HepG2 (cell line): ENCODE measurements around the gene SESN1. TPM values are rescaled to one million over a fixed set of nuclear protein-coding genes. Genes with fewer than 3 reads are reported as not detected.

ENCODE experiments used
- ATAC-seq: fragments of 200-7000 bp; cut with Tn5 transposase; 3 replicates; pipeline ENCODE4 v1.9.1; 2020; ENCODE audit warnings: mild to moderate bottlenecking, moderate library complexity
- BruUV-seq: library from RNA; stranded (reverse); fragments of 400-500 nt; replicated peaks from 2 replicates; lab custom pipeline; 2021; lab: Mats Ljungman, UMichigan
- CTCF ChIA-PET: fragments of 300-600 bp; formaldehyde crosslinking; extraction: SDS; loops from one replicate; lab custom pipeline; 2021; ENCODE audit warnings: low total read pairs, inconsistent platforms, low intra/inter-chr PET ratio; lab: Yijun Ruan, JAX
- POLR2A ChIA-PET: fragments of 350-600 bp; sonication (Branson Sonifier 250); formaldehyde crosslinking; loops from one replicate; lab custom pipeline; 2020; ENCODE audit warnings: antibody characterized with exemption, inconsistent platforms; lab: Yijun Ruan, JAX
- DNase-seq: peaks from one replicate; pipeline ENCODE4 v3.0.0-alpha.2; 2015; ENCODE audit warnings: low spot score
- FAIRE-seq: peaks from 3 replicates; lab custom pipeline; 2011; peaks lifted over from hg19 to GRCh38; lab: Jason Lieb, UNC
- H2AFZ ChIP-seq: one replicate; pipeline ENCODE4 v1.6.1; 2011; ENCODE audit warnings: low read length, inconsistent platforms
- H3K27ac ChIP-seq: fragments of 300-600 bp; 3 replicates; pipeline ENCODE4 v1.8.0; 2011; ENCODE audit warnings: mixed run types, mild to moderate bottlenecking, mixed read lengths, low read length, inconsistent platforms; ENCODE audit not compliant: insufficient read depth; ENCODE audit errors: extremely low read length
- H3K27me3 ChIP-seq, 2 experiments: fragments of 200-600 bp in 1 of 2; 2 replicates in 1 of 2; 3 replicates in 1 of 2; pipeline versions ENCODE4 v1.6.0 to v1.8.0; 2011; ENCODE audit warnings: low read length in 2 of 2, mild to moderate bottlenecking in 2 of 2, moderate library complexity in 2 of 2, inconsistent platforms in 1 of 2; ENCODE audit not compliant: insufficient read depth in 2 of 2, control insufficient read depth in 1 of 2
- H3K36me3 ChIP-seq, 2 experiments: fragments of 200-600 bp in 1 of 2; replicated peaks in 1 of 2; 2 replicates in 1 of 2; 3 replicates in 1 of 2; pipeline versions ENCODE4 v1.5.1 to v1.8.0; 2011; ENCODE audit warnings: low read length in 2 of 2, inconsistent platforms in 1 of 2; ENCODE audit not compliant: insufficient read depth in 2 of 2, control insufficient read depth in 1 of 2
- H3K4me1 ChIP-seq: 2 replicates; pipeline ENCODE4 v1.5.1; 2012; ENCODE audit warnings: low read length, inconsistent platforms; ENCODE audit not compliant: insufficient read depth
- H3K4me2 ChIP-seq: 2 replicates; pipeline ENCODE4 v1.6.0; 2011; ENCODE audit warnings: low read depth, low read length, inconsistent platforms
- H3K4me3 ChIP-seq, 3 experiments: fragments of 200-600 bp in 1 of 3; sonication (generic), shearing (Covaris generic) in 1 of 3; replicated peaks in 1 of 3; 2 replicates each; pipeline ENCODE4 v1.5.1; 2011 to 2016; ENCODE audit warnings: low read length in 3 of 3, inconsistent platforms in 2 of 3, low read depth in 2 of 3, mild to moderate bottlenecking in 2 of 3, control low read depth in 1 of 3, mixed read lengths in 1 of 3; ENCODE audit not compliant: insufficient read depth in 1 of 3
- H3K79me2 ChIP-seq: one replicate; pipeline ENCODE4 v1.6.1; 2011; ENCODE audit warnings: low read length, inconsistent platforms; ENCODE audit not compliant: insufficient read depth
- H3K9ac ChIP-seq: 2 replicates; pipeline ENCODE4 v1.6.0; 2011; ENCODE audit warnings: mild to moderate bottlenecking, low read depth, low read length, inconsistent platforms; ENCODE audit not compliant: insufficient read depth
- H3K9me3 ChIP-seq: 2 replicates; pipeline ENCODE4 v1.5.1; 2012; ENCODE audit warnings: mild to moderate bottlenecking, low read length
- H4K20me1 ChIP-seq: 2 replicates; pipeline ENCODE4 v1.6.0; 2011; ENCODE audit warnings: inconsistent platforms, mild to moderate bottlenecking, low read length, moderate library complexity; ENCODE audit not compliant: insufficient read depth
- ATF1 ChIP-seq: IDR thresholded peaks from 2 replicates; pipeline ENCODE4 v1.6.1; 2016; ENCODE audit warnings: mild to moderate bottlenecking, control low read depth
- CC2D1A ChIP-seq: sonication (generic); formaldehyde crosslinking; IDR thresholded peaks from 2 replicates; pipeline ENCODE4 v1.8.1; 2023; ENCODE audit warnings: mild to moderate bottlenecking, missing genetic modification reagents
- E2F2 ChIP-seq: sonication (generic); formaldehyde crosslinking; IDR thresholded peaks from 2 replicates; pipeline ENCODE4 v1.4.0; 2020; ENCODE audit warnings: missing genetic modification reagents, borderline replicate concordance
- EED ChIP-seq: sonication (generic); formaldehyde crosslinking; IDR thresholded peaks from 2 replicates; pipeline ENCODE4 v1.5.0; 2020; ENCODE audit warnings: mild to moderate bottlenecking, missing genetic modification reagents
- KLF13 ChIP-seq: sonication (generic); formaldehyde crosslinking; IDR thresholded peaks from 2 replicates; pipeline ENCODE4 v1.4.0; 2020; ENCODE audit warnings: mild to moderate bottlenecking, missing genetic modification reagents
- NFIC ChIP-seq: IDR thresholded peaks from 2 replicates; pipeline ENCODE4 v1.6.1; 2012; ENCODE audit warnings: mild to moderate bottlenecking, low read length, inconsistent platforms
- NFYC ChIP-seq: IDR thresholded peaks from 2 replicates; pipeline ENCODE4 v1.6.1; 2016; ENCODE audit warnings: missing genetic modification reagents, missing compliant biosample characterization
- NR2C2 ChIP-seq: sonication (generic); formaldehyde crosslinking; IDR thresholded peaks from 2 replicates; pipeline ENCODE4 v1.4.0; 2020; ENCODE audit warnings: missing genetic modification reagents, mild to moderate bottlenecking, moderate library complexity, borderline replicate concordance
- PLRG1 ChIP-seq: fragments of 450-650 bp; conservative IDR thresholded peaks from 2 replicates; pipeline ENCODE4 v1.6.1; 2016
- ZBTB1 ChIP-seq: sonication (generic); formaldehyde crosslinking; IDR thresholded peaks from 2 replicates; pipeline ENCODE4 v1.4.0; 2020; ENCODE audit warnings: missing genetic modification reagents, borderline replicate concordance
- ZNF879 ChIP-seq: sonication (generic); formaldehyde crosslinking; IDR thresholded peaks from 2 replicates; pipeline ENCODE4 v1.8.1; 2023; ENCODE audit warnings: missing genetic modification reagents
- WGBS: methylation state at CpG from one replicate; pipeline ENCODE4 v1.1.6; 2017; ENCODE audit warnings: low lambda C conversion rate; 5-methylcytosine and 5-hydroxymethylcytosine counted together
- in situ Hi-C: cut with HindIII; loops from 2 replicates; pipeline ENCODE4 v1.10.0; 2017; ENCODE audit warnings: low pct_unique_long_range_greater_than_20kb; ENCODE audit not compliant: extremely low pct_ligation_motif_present
- intact Hi-C: fragments of 100-400 bp; cut with micrococcal nuclease; formaldehyde crosslinking; loops from one replicate; pipeline ENCODE4 v1.10.0; 2022; ENCODE audit not compliant: unreplicated experiment
- polyA plus RNA-seq, 8 experiments: library from polyadenylated mRNA; depleted of rRNA in 3 of 8; stranded (reverse) in 7 of 8; unstranded in 1 of 8; fragments of >200 nt; fragmentation: Illumina TruSeq in 4 of 8; extraction: Trizol in 4 of 8; gene quantifications; 2 replicates each; pipeline versions ENCODE4 v1.2.1 to v1.2.3, GENCODE V29; 2011 to 2016; ENCODE audit warnings: low read depth in 4 of 8, missing spikeins in 1 of 8, mixed read lengths in 1 of 8; ENCODE audit not compliant: insufficient read depth in 1 of 8
- total RNA-seq, 5 experiments: library from RNA; depleted of rRNA; stranded (reverse); fragments of >200 nt; fragmentation: Illumina TruSeq; extraction: Trizol; gene quantifications; 2 replicates each; pipeline ENCODE4 v1.2.3, GENCODE V29; 2016; ENCODE audit warnings: low read depth in 1 of 5
- TF ChIP-seq, protein P1 (sequence below): IDR thresholded peaks from 2 replicates; pipeline ENCODE4 v1.4.0; 2020; ENCODE audit warnings: mild to moderate bottlenecking, missing genetic modification reagents

Gene SESN1
- total and polyA plus RNA-seq, 2 of the 13 experiments (the other 11 are each of a cell fraction or from before 2014, with no cell fraction given): 24.9 to 44.7 TPM

GRCh38 chr6:109071125-109071917, 23.3 kb downstream of the SESN1 start:
- FAIRE-seq: no peak
- intact Hi-C loops: loop anchor here (5.0 kb wide), 3 partner anchors 64 to 289 kb away; no protein-coding TSS in a partner anchor
- TF ChIP-seq NFIC: no peak
- no peak for TF ChIP-seq PLRG1
- no peak for TF ChIP-seq ZNF879
- no peak for TF ChIP-seq CC2D1A
- no peak for TF ChIP-seq ZBTB1 (CRISPR knock-in tag)
- TF ChIP-seq EED (CRISPR knock-in tag): no peak
- TF ChIP-seq E2F2 (CRISPR knock-in tag): no peak
- TF ChIP-seq, protein P1, sequence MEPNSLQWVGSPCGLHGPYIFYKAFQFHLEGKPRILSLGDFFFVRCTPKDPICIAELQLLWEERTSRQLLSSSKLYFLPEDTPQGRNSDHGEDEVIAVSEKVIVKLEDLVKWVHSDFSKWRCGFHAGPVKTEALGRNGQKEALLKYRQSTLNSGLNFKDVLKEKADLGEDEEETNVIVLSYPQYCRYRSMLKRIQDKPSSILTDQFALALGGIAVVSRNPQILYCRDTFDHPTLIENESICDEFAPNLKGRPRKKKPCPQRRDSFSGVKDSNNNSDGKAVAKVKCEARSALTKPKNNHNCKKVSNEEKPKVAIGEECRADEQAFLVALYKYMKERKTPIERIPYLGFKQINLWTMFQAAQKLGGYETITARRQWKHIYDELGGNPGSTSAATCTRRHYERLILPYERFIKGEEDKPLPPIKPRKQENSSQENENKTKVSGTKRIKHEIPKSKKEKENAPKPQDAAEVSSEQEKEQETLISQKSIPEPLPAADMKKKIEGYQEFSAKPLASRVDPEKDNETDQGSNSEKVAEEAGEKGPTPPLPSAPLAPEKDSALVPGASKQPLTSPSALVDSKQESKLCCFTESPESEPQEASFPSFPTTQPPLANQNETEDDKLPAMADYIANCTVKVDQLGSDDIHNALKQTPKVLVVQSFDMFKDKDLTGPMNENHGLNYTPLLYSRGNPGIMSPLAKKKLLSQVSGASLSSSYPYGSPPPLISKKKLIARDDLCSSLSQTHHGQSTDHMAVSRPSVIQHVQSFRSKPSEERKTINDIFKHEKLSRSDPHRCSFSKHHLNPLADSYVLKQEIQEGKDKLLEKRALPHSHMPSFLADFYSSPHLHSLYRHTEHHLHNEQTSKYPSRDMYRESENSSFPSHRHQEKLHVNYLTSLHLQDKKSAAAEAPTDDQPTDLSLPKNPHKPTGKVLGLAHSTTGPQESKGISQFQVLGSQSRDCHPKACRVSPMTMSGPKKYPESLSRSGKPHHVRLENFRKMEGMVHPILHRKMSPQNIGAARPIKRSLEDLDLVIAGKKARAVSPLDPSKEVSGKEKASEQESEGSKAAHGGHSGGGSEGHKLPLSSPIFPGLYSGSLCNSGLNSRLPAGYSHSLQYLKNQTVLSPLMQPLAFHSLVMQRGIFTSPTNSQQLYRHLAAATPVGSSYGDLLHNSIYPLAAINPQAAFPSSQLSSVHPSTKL (CRISPR knock-in tag): no peak
- TF ChIP-seq KLF13 (CRISPR knock-in tag): no peak
- TF ChIP-seq NR2C2 (CRISPR knock-in tag): no peak
- no peak for TF ChIP-seq NFYC
- no peak for TF ChIP-seq ATF1 (CRISPR knock-in tag)

More at GRCh38 chr6:109071125-109071917, 23.3 kb downstream of the SESN1 start:
- Histone ChIP-seq H3K9ac (no peak overlapping the region), H3K4me2 (no peak overlapping the region), H3K4me3 (no peak overlapping the region), H3K27me3 (no peaks in the 10 kb centered on the region), H2AFZ (no peak overlapping the region), H3K27ac (no peak overlapping the region), H3K79me2 (peaks cover 2% of the 10 kb centered on the region), H4K20me1 (no peaks in the 10 kb centered on the region), H3K9me3 (no peaks in the 10 kb centered on the region), H3K4me1 (peaks cover 16% of the 10 kb centered on the region; the same call in 1 of the 2 replicates), H3K36me3 (no peaks in the 10 kb centered on the region)
- ChIA-PET POLR2A (no interaction called here), CTCF (no interaction called here)
- ATAC-seq: no peak
- no TSS peak for BruUV-seq
- in situ Hi-C loops: loop anchor here (10.0 kb wide), 1 partner anchor 157 kb away; no protein-coding TSS in a partner anchor
- WGBS: 83% methylated on average over 7 of the region's 7 CpGs
- DNase-seq: no peak
